GM12878 (cell line): ENCODE measurements around the gene ATG13. TPM values are rescaled to one million over a fixed set of nuclear protein-coding genes. Genes with fewer than 3 reads are reported as not detected.

ENCODE experiments used
- ATAC-seq: fragments of 200-7000 bp; cut with Tn5 transposase; 3 replicates; pipeline ENCODE4 v1.9.1; 2020; ENCODE audit warnings: mild to moderate bottlenecking, moderate library complexity
- BruUV-seq: library from RNA; stranded (reverse); fragments of 400-500 nt; replicated peaks from 2 replicates; lab custom pipeline; 2021; lab: Mats Ljungman, UMichigan
- CTCF ChIA-PET: fragments of 300-600 bp; sonication (Branson Sonifier 250); formaldehyde crosslinking; extraction: SDS; loops from one replicate; lab custom pipeline; 2021; ENCODE audit warnings: inconsistent platforms; lab: Yijun Ruan, JAX
- POLR2A ChIA-PET: fragments of 350-600 bp; formaldehyde crosslinking; extraction: SDS; loops from one replicate; lab custom pipeline; 2021; ENCODE audit warnings: inconsistent platforms; lab: Charles Lee
- RAD21 ChIA-PET: fragments of 300-600 bp; sonication (Branson Sonifier 250); formaldehyde crosslinking; loops from one replicate; lab custom pipeline; 2023; ENCODE audit warnings: antibody characterized with exemption; ENCODE audit not compliant: unreplicated experiment; lab: Charles Lee
- SMC1A ChIA-PET: fragments of 300-600 bp; sonication (Branson Sonifier 250); formaldehyde crosslinking; loops from one replicate; lab custom pipeline; 2023; ENCODE audit not compliant: unreplicated experiment, uncharacterized antibody; lab: Charles Lee
- DNase-seq: peaks from one replicate; pipeline ENCODE4 v3.0.0-alpha.2; 2011; ENCODE audit warnings: low read depth, low spot score
- FAIRE-seq: peaks from 3 replicates; lab custom pipeline; 2011; peaks lifted over from hg19 to GRCh38; lab: Jason Lieb, UNC
- H2AFZ ChIP-seq: 2 replicates; pipeline ENCODE4 v1.6.0; 2011; ENCODE audit warnings: low read depth, low read length, control low read depth; ENCODE audit not compliant: control insufficient read depth
- H3K27ac ChIP-seq: 2 replicates; pipeline ENCODE4 v1.5.1; 2011; ENCODE audit warnings: control low read depth; ENCODE audit not compliant: control insufficient read depth, insufficient read depth
- H3K27me3 ChIP-seq, 2 experiments: replicated peaks in 1 of 2; 2 replicates each; pipeline versions ENCODE4 v1.6.0 to v1.6.1; 2011; ENCODE audit warnings: low read length in 1 of 2; ENCODE audit not compliant: control insufficient read depth in 2 of 2, insufficient read depth in 2 of 2
- H3K36me3 ChIP-seq, 2 experiments: 2 replicates each; pipeline ENCODE4 v1.5.1; 2011; ENCODE audit warnings: low read length in 1 of 2; ENCODE audit not compliant: control insufficient read depth in 2 of 2, insufficient read depth in 2 of 2
- H3K4me1 ChIP-seq: 2 replicates; pipeline ENCODE4 v1.6.1; 2011; ENCODE audit warnings: mild to moderate bottlenecking, low read length, moderate library complexity, mixed read lengths; ENCODE audit not compliant: control insufficient read depth, insufficient read depth
- H3K4me2 ChIP-seq: 2 replicates; pipeline ENCODE4 v1.6.0; 2011; ENCODE audit warnings: control low read depth; ENCODE audit not compliant: control insufficient read depth, insufficient read depth
- H3K4me3 ChIP-seq: fragments of 200-600 bp; sonication (generic); 2 replicates; pipeline ENCODE4 v1.5.1; 2016
- H3K79me2 ChIP-seq: 2 replicates; pipeline ENCODE4 v1.6.0; 2011; ENCODE audit warnings: low read length; ENCODE audit not compliant: control insufficient read depth, insufficient read depth
- H3K9ac ChIP-seq: 2 replicates; pipeline ENCODE4 v1.8.0; 2011; ENCODE audit warnings: low read length, control low read depth, mixed read lengths; ENCODE audit not compliant: control insufficient read depth, insufficient read depth
- H3K9me3 ChIP-seq: replicated peaks from 3 replicates; pipeline ENCODE4 v1.5.1; 2011; ENCODE audit warnings: mild to moderate bottlenecking, low read length; ENCODE audit not compliant: control insufficient read depth, insufficient read depth
- H4K20me1 ChIP-seq: 2 replicates; pipeline ENCODE4 v1.6.0; 2011; ENCODE audit not compliant: control insufficient read depth, insufficient read depth
- NFXL1 ChIP-seq: fragments of 450-650 bp; IDR thresholded peaks from 2 replicates; pipeline ENCODE4 v1.6.1; 2017; ENCODE audit warnings: antibody characterized with exemption, mild to moderate bottlenecking, borderline replicate concordance
- NR2C1 ChIP-seq: fragments of 450-650 bp; IDR thresholded peaks from 2 replicates; pipeline ENCODE4 v1.6.1; 2017; ENCODE audit warnings: antibody characterized with exemption, mild to moderate bottlenecking, moderate library complexity
- POLR2AphosphoS2 ChIP-seq: IDR thresholded peaks from 2 replicates; pipeline ENCODE4 v1.6.1; 2011; ENCODE audit warnings: low read depth, mild to moderate bottlenecking, low read length, improper control_type of control experiment, moderate library complexity
- POLR2AphosphoS5 ChIP-seq: IDR thresholded peaks from 2 replicates; pipeline ENCODE4 v1.6.1; 2011; ENCODE audit warnings: mild to moderate bottlenecking, low read length, inconsistent platforms
- PRDM15 ChIP-seq: fragments of 450-650 bp; formaldehyde crosslinking; IDR thresholded peaks from 2 replicates; pipeline ENCODE4 v1.4.0; 2020; ENCODE audit warnings: mild to moderate bottlenecking, moderate library complexity
- SMC3 ChIP-seq: IDR thresholded peaks from 2 replicates; pipeline ENCODE4 v1.6.1; 2011; ENCODE audit warnings: low read length, improper control_type of control experiment, borderline replicate concordance
- SREBF1 ChIP-seq: IDR thresholded peaks from 2 replicates; pipeline ENCODE4 v1.6.1; 2012; ENCODE audit warnings: mild to moderate bottlenecking, low read length
- SRF ChIP-seq, 2 experiments: IDR thresholded peaks; 2 replicates each; pipeline ENCODE4 v1.6.1; 2011; ENCODE audit warnings: low read depth in 2 of 2, low read length in 2 of 2, mild to moderate bottlenecking in 1 of 2, moderate library complexity in 1 of 2
- TCF3 ChIP-seq: IDR thresholded peaks from 2 replicates; pipeline ENCODE4 v1.6.1; 2012; ENCODE audit warnings: low read depth, mild to moderate bottlenecking, low read length, borderline replicate concordance; ENCODE audit not compliant: insufficient read depth
- ZNF687 ChIP-seq: fragments of 450-650 bp; IDR thresholded peaks from 2 replicates; pipeline ENCODE4 v1.6.1; 2017; ENCODE audit warnings: mild to moderate bottlenecking, moderate library complexity
- WGBS: methylation state at CpG from one replicate; pipeline ENCODE4 v1.1.6; 2016; ENCODE audit warnings: low lambda C conversion rate; ENCODE audit not compliant: insufficient replicate concordance, insufficient coverage; ENCODE audit errors: missing lambda C conversion rate; 5-methylcytosine and 5-hydroxymethylcytosine counted together
- in situ Hi-C: fragments of 300-500 bp; cut with MboI; formaldehyde crosslinking; loops from 9 replicates; pipeline ENCODE4 v1.14.3; 2018; ENCODE audit warnings: mixed read lengths
- intact Hi-C: fragments of 100-400 bp; cut with micrococcal nuclease; formaldehyde crosslinking; loops from one replicate; pipeline ENCODE4 v1.14.2; 2022; ENCODE audit not compliant: unreplicated experiment
- polyA plus RNA-seq, 11 experiments: library from polyadenylated mRNA; depleted of rRNA in 4 of 11; unstranded in 6 of 11; stranded (reverse) in 5 of 11; fragments of >200 nt; fragmentation: Nextera tagmentation in 4 of 11; fragmentation: Illumina TruSeq in 1 of 11; extraction: Ambion mirVana in 4 of 11; extraction: Trizol in 1 of 11; gene quantifications; 1 replicate in 1 of 11; 2 replicates in 10 of 11; pipeline versions ENCODE4 v1.2.1 to v1.2.3, GENCODE V29; 2011 to 2016; ENCODE audit warnings: inconsistent platforms in 2 of 11, missing spikeins in 2 of 11, low read depth in 1 of 11
- total RNA-seq, 4 experiments: library from RNA; depleted of rRNA in 3 of 4; stranded (reverse); fragments of >200 nt in 3 of 4; fragmentation: Illumina TruSeq in 1 of 4; extraction: Trizol in 1 of 4; gene quantifications; 2 replicates each; pipeline versions ENCODE4 v1.2.1 to v1.2.3, GENCODE V29; 2013 to 2021

ATG13 gene
- total and polyA plus RNA-seq, 10 of the 15 experiments (the other 5 are each of a cell fraction or from before 2014, with no cell fraction given): 10.9 to 61.6 (median 50.9) TPM

- CTCF ChIA-PET: no interaction called here
- Histone ChIP-seq H3K4me2 (no peak overlapping the region), H3K27me3 (no peaks in the 10 kb centered on the region), H3K79me2 (no peaks in the 10 kb centered on the region), H3K9ac (no peak overlapping the region), H3K4me1 (no peaks in the 10 kb centered on the region; the same call in 1 of the 2 replicates), H3K27ac (no peak overlapping the region), H2AFZ (peak overlapping the region; percentile 51), H3K9me3 (no peaks in the 10 kb centered on the region), H4K20me1 (no peaks in the 10 kb centered on the region), H3K4me3 (no peak overlapping the region)
- ATAC-seq: peak; percentile 61
- intact Hi-C loops: no loop called here
- SMC1A ChIA-PET: no interaction called here
- BruUV-seq: no TSS peak
- DNase-seq: no peak
- RAD21 ChIA-PET: interaction anchor here (0.7 kb wide), 1 partner anchor 11 kb away, joined by 4 read pairs; no protein-coding TSS in a partner anchor
- WGBS: 63% methylated on average over 11 of the region's 11 CpGs
- in situ Hi-C loops: no loop called here
- POLR2A ChIA-PET: interaction anchor here (0.6 kb wide), 1 partner anchor 801 kb away, joined by 4 read pairs; no protein-coding TSS in a partner anchor
- TF ChIP-seq SMC3: no peak
- no peak for TF ChIP-seq TCF3
- no peak for TF ChIP-seq POLR2AphosphoS5
- TF ChIP-seq SREBF1: no peak
- no peak for TF ChIP-seq NFXL1
- no peak for TF ChIP-seq PRDM15 (CRISPR knock-in tag)
- no peak for TF ChIP-seq ZNF687
- TF ChIP-seq SRF (IDR thresholded peaks at IDR 0.05; ENCODE audit: low read depth in 2 of 2, low read length in 2 of 2): no peak
- TF ChIP-seq NR2C1: no peak
- no peak for TF ChIP-seq POLR2AphosphoS2
- TF ChIP-seq, all 136 proteins: peak for 0
- no peaks in the 10 kb centered on the region for H3K36me3 ChIP-seq
- no peak for FAIRE-seq
Observed at GRCh38 chr11:46718155-46719019, 101.0 kb downstream of the ATG13 start.
